Erythroblast (primary cell): ENCODE measurements around the gene MYO5C.

Experiments used
- GATA1 ChIP-seq: IDR thresholded peaks from 2 replicates; pipeline ENCODE4 v1.6.1; 2011; ENCODE audit warnings: low read depth, mild to moderate bottlenecking, control low read depth, low read length, moderate library complexity
- POLR2A ChIP-seq: IDR thresholded peaks from 2 replicates; pipeline ENCODE4 v1.6.1; 2011; ENCODE audit warnings: mild to moderate bottlenecking, low read length

- TF ChIP-seq GATA1 (no peak), POLR2A (no peak)
These were observed 148.8 kb downstream of the MYO5C start for GRCh38 chr15:52146776-52147175.
